Vagina (tissue), 2 donors: ENCODE results near the gene CALD1. TPM values are rescaled to one million over a fixed set of nuclear protein-coding genes. Genes with fewer than 3 reads are reported as not detected.

ENCODE experiments used
- DNase-seq, 2 donors: peaks; one replicate each; pipeline ENCODE4 v3.0.0-alpha.2; 2017; ENCODE audit errors: extremely low spot score in 2 of 2
- H3K27ac ChIP-seq: fragments of 200-600 bp; sonication (generic); one replicate; pipeline ENCODE4 v1.5.1; 2019
- H3K27me3 ChIP-seq: fragments of 200-600 bp; sonication (generic); one replicate; pipeline ENCODE4 v1.5.1; 2019
- H3K36me3 ChIP-seq, 2 donors: fragments of 200-600 bp; sonication (generic); one replicate each; pipeline ENCODE4 v1.5.1; 2017 to 2019
- H3K4me1 ChIP-seq: fragments of 200-600 bp; sonication (generic); one replicate; pipeline ENCODE4 v1.5.1; 2019
- H3K4me3 ChIP-seq, 2 donors: fragments of 200-600 bp; sonication (generic); 1 replicate in 1 of 2; 2 replicates in 1 of 2; pipeline ENCODE4 v1.5.1; 2016 to 2019
- H3K9me3 ChIP-seq: fragments of 200-600 bp; sonication (generic); one replicate; pipeline ENCODE4 v1.5.1; 2019
- CTCF ChIP-seq, 3 experiments: fragments of 450-650 bp in 2 of 3; fragments of 200-600 bp in 1 of 3; sonication (generic) in 1 of 3; IDR thresholded peaks; one replicate each; pipeline ENCODE4 v1.5.1; 2017 to 2019; ENCODE audit warnings: antibody characterized with exemption in 3 of 3, mild to moderate bottlenecking in 2 of 3, moderate library complexity in 2 of 3
- POLR2A ChIP-seq, 2 donors: fragments of 450-650 bp; IDR thresholded peaks; one replicate each; pipeline ENCODE4 v1.6.1; 2017; ENCODE audit warnings: antibody characterized with exemption in 2 of 2, mild to moderate bottlenecking in 2 of 2, moderate library complexity in 2 of 2
- POLR2AphosphoS5 ChIP-seq, 2 donors: sonication (generic); formaldehyde crosslinking; IDR thresholded peaks; one replicate each; pipeline ENCODE4 v1.9.0; 2017; ENCODE audit warnings: antibody characterized with exemption in 2 of 2, mild to moderate bottlenecking in 2 of 2, low read depth in 1 of 2; ENCODE audit not compliant: insufficient read depth in 1 of 2
- intact Hi-C: fragments of 100-400 bp; cut with DNase I; formaldehyde crosslinking; loops from one replicate; pipeline ENCODE4 v1.15.1; 2023
- total RNA-seq: library from RNA; depleted of rRNA; stranded (reverse); fragments of >200 nt; gene quantifications from one replicate; pipeline ENCODE4 v1.2.3, GENCODE V29; 2016

The CALD1 gene
- total RNA-seq, 1 donor from 2014 or later: 343 TPM

- no peaks in the 10 kb centered on the region for H3K27me3 ChIP-seq
- peaks cover 11% of the 10 kb centered on the region for H3K4me1 ChIP-seq
- peak in 1 of 2 donors; percentile 96 for DNase-seq
- intact Hi-C loops: loop anchor here (2.0 kb wide), 1 partner anchor 184 kb away; the partner anchor contains the start of gene CYREN
- peak within 1 kb of the TSS; percentile 81 to 87 for H3K4me3 ChIP-seq
- no peaks in the 10 kb centered on the region for H3K36me3 ChIP-seq
- TF ChIP-seq CTCF (IDR thresholded peaks at IDR 0.05) (peak; percentile 32 to 68 (median 61)), POLR2A (IDR thresholded peaks at IDR 0.05) (peak in 1 of 2 donors; percentile 24), POLR2AphosphoS5 (IDR thresholded peaks at IDR 0.05; ENCODE audit: insufficient read depth in 1 of 2, low read depth in 1 of 2) (peak; percentile 79 to 92)
- H3K27ac ChIP-seq: peak within 1 kb of the TSS; percentile 92
- H3K9me3 ChIP-seq: no peaks in the 10 kb centered on the region
Observed at GRCh38 chr7:134986363-134987251, 207.2 kb downstream of the CALD1 start, which contains the start of gene AGBL3. Gene AGBL3, plus strand, starts transcription at chr7:134986508. Its CDS starts 1,426 bp downstream, at chr7:134987934.

GRCh38 chr7:134988161-134988560, 208.7 kb downstream of the CALD1 start:
- peaks cover 18% of the 10 kb centered on the region for H3K4me1 ChIP-seq
- no peaks in the 10 kb centered on the region for H3K27me3 ChIP-seq
- no peak overlapping the region for H3K4me3 ChIP-seq
- no peak overlapping the region for H3K27ac ChIP-seq
- no peak for TF ChIP-seq CTCF (IDR thresholded peaks at IDR 0.05)
- TF ChIP-seq POLR2A (IDR thresholded peaks at IDR 0.05): no peak
- TF ChIP-seq POLR2AphosphoS5 (IDR thresholded peaks at IDR 0.05; ENCODE audit: insufficient read depth in 1 of 2, low read depth in 1 of 2): no peak
- no peaks in the 10 kb centered on the region for H3K9me3 ChIP-seq
- no peaks in the 10 kb centered on the region for H3K36me3 ChIP-seq
- no peak for DNase-seq
- intact Hi-C loops: no loop called here

GRCh38 chr7:134991469-134992339, 212.3 kb downstream of the CALD1 start:
- no peak for TF ChIP-seq POLR2AphosphoS5 (IDR thresholded peaks at IDR 0.05; ENCODE audit: insufficient read depth in 1 of 2, low read depth in 1 of 2)
- no peak for TF ChIP-seq CTCF (IDR thresholded peaks at IDR 0.05)
- TF ChIP-seq POLR2A (IDR thresholded peaks at IDR 0.05): no peak
- no peak overlapping the region for H3K27ac ChIP-seq

GRCh38 chr7:134992626-134993179, 213.3 kb downstream of the CALD1 start:
- H3K4me3 ChIP-seq: no peak overlapping the region
- H3K27me3 ChIP-seq: no peaks in the 10 kb centered on the region
- TF ChIP-seq POLR2AphosphoS5 (IDR thresholded peaks at IDR 0.05; ENCODE audit: insufficient read depth in 1 of 2, low read depth in 1 of 2): no peak
- no peak for TF ChIP-seq CTCF (IDR thresholded peaks at IDR 0.05)
- no peak for TF ChIP-seq POLR2A (IDR thresholded peaks at IDR 0.05)
- H3K27ac ChIP-seq: no peak overlapping the region
- no peak for DNase-seq
- H3K9me3 ChIP-seq: no peaks in the 10 kb centered on the region
- H3K4me1 ChIP-seq: peaks cover 31% of the 10 kb centered on the region
- H3K36me3 ChIP-seq: peaks cover 0 to 8% of the 10 kb centered on the region in 2 donors
- intact Hi-C loops: no loop called here

More at GRCh38 chr7:134991469-134992339, 212.3 kb downstream of the CALD1 start:
- Histone ChIP-seq H3K4me1 (peaks cover 29% of the 10 kb centered on the region), H3K36me3 (peaks cover 0 to 8% of the 10 kb centered on the region in 2 donors), H3K27me3 (no peaks in the 10 kb centered on the region), H3K9me3 (no peaks in the 10 kb centered on the region), H3K4me3 (no peak overlapping the region)
- intact Hi-C loops: no loop called here
- no peak for DNase-seq
